Loucy (cell line): ENCODE results near the gene GNAL.
A peak's percentile ranks its signal among the peaks of the same experiment; 100 is the strongest.

Source experiments
- H2AFZ ChIP-seq: fragments of 200-600 bp; sonication (generic); 2 replicates; pipeline ENCODE4 v1.6.0; 2016; ENCODE audit warnings: antibody characterized with exemption, mild to moderate bottlenecking, low read length, moderate library complexity
- H3F3A ChIP-seq: fragments of 200-600 bp; 2 replicates; pipeline ENCODE4 v1.6.0; 2016; ENCODE audit warnings: antibody characterized with exemption, low read depth, mild to moderate bottlenecking
- H3K27me3 ChIP-seq: fragments of 200-600 bp; sonication (generic); 2 replicates; pipeline ENCODE4 v1.6.1; 2014; ENCODE audit warnings: low read length, mild to moderate bottlenecking; ENCODE audit not compliant: insufficient read depth, poor library complexity, severe bottlenecking
- H3K36me3 ChIP-seq: fragments of 200-600 bp; sonication (generic); 2 replicates; pipeline ENCODE4 v1.6.1; 2016; ENCODE audit warnings: low read length; ENCODE audit not compliant: insufficient read depth
- H3K4me1 ChIP-seq: fragments of 200-600 bp; sonication (generic); 2 replicates; pipeline ENCODE4 v1.5.1; 2014; ENCODE audit warnings: low read length, mild to moderate bottlenecking; ENCODE audit not compliant: insufficient read depth, poor library complexity, severe bottlenecking
- H3K4me2 ChIP-seq: fragments of 200-600 bp; sonication (generic); 2 replicates; pipeline ENCODE4 v1.6.0; 2014; ENCODE audit warnings: antibody characterized with exemption, low read length, low read depth, mild to moderate bottlenecking; ENCODE audit not compliant: poor library complexity, severe bottlenecking
- H3K4me3 ChIP-seq: fragments of 200-600 bp; sonication (generic); 2 replicates; pipeline ENCODE4 v1.5.1; 2014; ENCODE audit warnings: low read length, mild to moderate bottlenecking, mixed read lengths; ENCODE audit not compliant: poor library complexity, severe bottlenecking
- H3K79me2 ChIP-seq: fragments of 200-600 bp; sonication (generic); 2 replicates; pipeline ENCODE4 v1.6.1; 2014; ENCODE audit warnings: low read length; ENCODE audit not compliant: insufficient read depth
- H3K9ac ChIP-seq: fragments of 200-600 bp; sonication (generic); 2 replicates; pipeline ENCODE4 v1.6.0; 2014; ENCODE audit warnings: mild to moderate bottlenecking, low read depth, low read length, moderate library complexity; ENCODE audit not compliant: poor library complexity, severe bottlenecking
- H3K9me2 ChIP-seq: fragments of 200-600 bp; sonication (generic); replicated peaks from 2 replicates; pipeline ENCODE4 v1.6.1; 2016; ENCODE audit warnings: low read depth, low read length, mixed read lengths
- H3K9me3 ChIP-seq: fragments of 200-600 bp; sonication (generic); 2 replicates; pipeline ENCODE4 v1.6.1; 2014; ENCODE audit warnings: mild to moderate bottlenecking, antibody characterized with exemption, low read length, low read depth; ENCODE audit not compliant: insufficient read depth
- H4K20me1 ChIP-seq: fragments of 200-600 bp; sonication (generic); 2 replicates; pipeline ENCODE4 v1.6.0; 2014; ENCODE audit warnings: antibody characterized with exemption, low read length, mild to moderate bottlenecking; ENCODE audit not compliant: insufficient read depth, poor library complexity, severe bottlenecking
- CTCF ChIP-seq: fragments of 200-600 bp; sonication (generic); conservative IDR thresholded peaks from 2 replicates; pipeline ENCODE4 v1.5.1; 2014; ENCODE audit warnings: mild to moderate bottlenecking, antibody characterized with exemption, low read length
- EZH2phosphoT487 ChIP-seq: fragments of 200-600 bp; IDR thresholded peaks from 2 replicates; pipeline ENCODE4 v1.6.1; 2018; ENCODE audit warnings: antibody characterized with exemption, mild to moderate bottlenecking, moderate library complexity, borderline replicate concordance

The GNAL gene

GRCh38 chr18:11741505-11742145 lies 52.6 kb downstream of the GNAL start:
- H3K4me2 ChIP-seq, result no peak overlapping the region
- H3K9me2 ChIP-seq, result no peaks in the 10 kb centered on the region
- no peak overlapping the region for H3K9ac ChIP-seq
- no peaks in the 10 kb centered on the region for H3K36me3 ChIP-seq
- H3K4me1 ChIP-seq, result no peaks in the 10 kb centered on the region
- TF ChIP-seq CTCF (peak; percentile 76), EZH2phosphoT487 (no peak)
- H3K79me2 ChIP-seq, result no peaks in the 10 kb centered on the region
- no peak overlapping the region for H3K4me3 ChIP-seq
- H3K9me3 ChIP-seq, result no peaks in the 10 kb centered on the region
- H4K20me1 ChIP-seq, result no peaks in the 10 kb centered on the region
- H3K27me3 ChIP-seq, result no peaks in the 10 kb centered on the region
- no peaks in the 10 kb centered on the region for H3F3A ChIP-seq
- H2AFZ ChIP-seq, result no peak overlapping the region

GRCh38 chr18:11745521-11745920 lies 56.5 kb downstream of the GNAL start:
- Histone ChIP-seq H2AFZ (no peak overlapping the region), H4K20me1 (no peaks in the 10 kb centered on the region), H3K9me2 (no peaks in the 10 kb centered on the region), H3K36me3 (no peaks in the 10 kb centered on the region), H3K79me2 (no peaks in the 10 kb centered on the region), H3K9me3 (no peaks in the 10 kb centered on the region), H3K4me1 (no peaks in the 10 kb centered on the region), H3K4me2 (no peak overlapping the region), H3K9ac (no peak overlapping the region), H3K4me3 (no peak overlapping the region), H3F3A (no peaks in the 10 kb centered on the region), H3K27me3 (no peaks in the 10 kb centered on the region)
- TF ChIP-seq CTCF, result no peak
- TF ChIP-seq EZH2phosphoT487, result no peak

GRCh38 chr18:11747286-11747685 lies 58.2 kb downstream of the GNAL start:
- Histone ChIP-seq H3K4me2 (no peak overlapping the region), H3K4me3 (no peak overlapping the region), H3K9ac (no peak overlapping the region), H4K20me1 (no peaks in the 10 kb centered on the region), H3K79me2 (no peaks in the 10 kb centered on the region), H3K27me3 (no peaks in the 10 kb centered on the region), H3K36me3 (no peaks in the 10 kb centered on the region), H3K4me1 (no peaks in the 10 kb centered on the region), H3F3A (no peaks in the 10 kb centered on the region), H2AFZ (no peak overlapping the region), H3K9me3 (no peaks in the 10 kb centered on the region), H3K9me2 (no peaks in the 10 kb centered on the region)
- TF ChIP-seq CTCF, result no peak
- no peak for TF ChIP-seq EZH2phosphoT487
